A549 (cell line): ENCODE results near the gene SLC17A9.

ENCODE experiments used
- CTCF ChIP-seq: fragments of >200 bp; sonication (Bioruptor Twin); formaldehyde crosslinking; IDR thresholded peaks from 3 replicates; pipeline ENCODE4 v1.5.1; 2016
- EP300 ChIP-seq, 2 experiments: fragments of >200 bp; sonication (Bioruptor Twin); formaldehyde crosslinking; IDR thresholded peaks; 2 replicates in 1 of 2; 3 replicates in 1 of 2; pipeline ENCODE4 v1.6.1; 2016 to 2017
- JUNB ChIP-seq: fragments of >200 bp; sonication (Bioruptor Twin); formaldehyde crosslinking; IDR thresholded peaks from 2 replicates; pipeline ENCODE4 v1.6.1; 2016
- MAX ChIP-seq: IDR thresholded peaks from 2 replicates; pipeline ENCODE4 v1.6.1; 2012
- NFE2L2 ChIP-seq: fragments of 150-350 bp; conservative IDR thresholded peaks from 2 replicates; pipeline ENCODE4 v1.6.1; 2014; ENCODE audit warnings: low read length
- POLR2A ChIP-seq: IDR thresholded peaks from 2 replicates; pipeline ENCODE4 v1.6.1; 2012; ENCODE audit warnings: mild to moderate bottlenecking, low read length
- RAD21 ChIP-seq, 2 experiments: fragments of >200 bp in 1 of 2; sonication (Bioruptor Twin) in 1 of 2; formaldehyde crosslinking in 1 of 2; IDR thresholded peaks in 1 of 2; conservative IDR thresholded peaks in 1 of 2; 2 replicates in 1 of 2; 3 replicates in 1 of 2; pipeline ENCODE4 v1.6.1; 2012 to 2018; ENCODE audit warnings: inconsistent platforms in 1 of 2

GRCh38 chr20:62995481-62995880 lies 43.0 kb downstream of the SLC17A9 start:
- TF ChIP-seq POLR2A (no peak), RAD21 (conservative IDR thresholded peaks at IDR 0.05 in 1 of 2, IDR thresholded peaks at IDR 0.05 in 1 of 2) (no peak), JUNB (no peak), MAX (no peak), CTCF (no peak), NFE2L2 (no peak), EP300 (IDR thresholded peaks at IDR 0.05) (no peak)
